Central memory CD8-positive, alpha-beta T cell (primary cell): Measurements from ENCODE around the gene OPCML.
"Not testable (repeated sequence)": the region's sequence is repeated elsewhere in the genome, so short reads cannot be mapped to it uniquely, and the experiment has no call there.

Source experiments
- ATAC-seq: fragments of 150-1000 bp; cut with Tn5 transposase; replicated peaks from 2 replicates; pipeline ENCODE4 v1.10.0; 2022; ENCODE audit warnings: mild to moderate bottlenecking, moderate FRiP score, moderate number of reproducible peaks; ENCODE audit not compliant: poor library complexity, severe bottlenecking; ENCODE audit errors: extremely low read depth
- DNase-seq, 2 donors: peaks; one replicate each; pipeline ENCODE4 v3.0.0; 2021; ENCODE audit warnings: low spot score in 2 of 2
- H3K27ac Mint-ChIP-seq: one replicate; pipeline ENCODE4 v1.8.0; 2022; ENCODE audit warnings: low read depth, mild to moderate bottlenecking, moderate library complexity, mixed read lengths
- H3K27me3 Mint-ChIP-seq: one replicate; pipeline ENCODE4 v1.8.0; 2022; ENCODE audit warnings: mixed read lengths
- H3K36me3 Mint-ChIP-seq: one replicate; pipeline ENCODE4 v1.8.0; 2022; ENCODE audit warnings: mild to moderate bottlenecking, moderate library complexity, mixed read lengths; ENCODE audit not compliant: insufficient read depth
- H3K4me1 Mint-ChIP-seq: one replicate; pipeline ENCODE4 v1.8.0; 2022; ENCODE audit warnings: mixed read lengths
- H3K4me3 Mint-ChIP-seq: one replicate; pipeline ENCODE4 v1.8.0; 2022; ENCODE audit warnings: mild to moderate bottlenecking, moderate library complexity, mixed read lengths
- H3K9me3 Mint-ChIP-seq: one replicate; pipeline ENCODE4 v1.8.0; 2022; ENCODE audit warnings: mixed read lengths

Gene OPCML

GRCh38 chr11:132410383-132410782 lies 1121.9 kb downstream of the OPCML start:
- Mint-ChIP-seq H3K27ac (no peak overlapping the region), H3K27me3 (peaks cover 11% of the 10 kb centered on the region), H3K4me3 (no peak overlapping the region), H3K4me1 (no peaks in the 10 kb centered on the region), H3K36me3 (no peaks in the 10 kb centered on the region), H3K9me3 (peaks cover 7% of the 10 kb centered on the region)
- ATAC-seq (no peak), DNase-seq (no peak)

- Mint-ChIP-seq H3K36me3 (no peaks in the 10 kb centered on the region), H3K27me3 (peaks cover 11% of the 10 kb centered on the region), H3K9me3 (peaks cover 7% of the 10 kb centered on the region), H3K4me1 (no peaks in the 10 kb centered on the region), H3K4me3 (no peak overlapping the region), H3K27ac (no peak overlapping the region)
- no peak for DNase-seq
- ATAC-seq: no peak
Measured at GRCh38 chr11:132409573-132410355, 1122.5 kb downstream of the OPCML start.

GRCh38 chr11:132408877-132409276 lies 1123.4 kb downstream of the OPCML start:
- H3K4me1 Mint-ChIP-seq: no peaks in the 10 kb centered on the region
- peaks cover 7% of the 10 kb centered on the region for H3K9me3 Mint-ChIP-seq
- H3K27me3 Mint-ChIP-seq: peaks cover 11% of the 10 kb centered on the region
- no peak for DNase-seq
- no peak overlapping the region for H3K27ac Mint-ChIP-seq
- H3K4me3 Mint-ChIP-seq: no peak overlapping the region
- no peaks in the 10 kb centered on the region for H3K36me3 Mint-ChIP-seq
- ATAC-seq: no peak

GRCh38 chr11:132405728-132406127 lies 1126.6 kb downstream of the OPCML start:
- no peak overlapping the region for H3K4me3 Mint-ChIP-seq
- H3K36me3 Mint-ChIP-seq: no peaks in the 10 kb centered on the region
- no peak overlapping the region for H3K27ac Mint-ChIP-seq
- H3K27me3 Mint-ChIP-seq: peaks cover 5% of the 10 kb centered on the region
- H3K4me1 Mint-ChIP-seq: no peaks in the 10 kb centered on the region
- H3K9me3 Mint-ChIP-seq: peaks cover 1% of the 10 kb centered on the region
- DNase-seq (no peak), ATAC-seq (no peak)

- no peak for DNase-seq
- no peaks in the 10 kb centered on the region for H3K27me3 Mint-ChIP-seq
- peaks cover 14% of the 10 kb centered on the region for H3K9me3 Mint-ChIP-seq
- no peak for ATAC-seq
- H3K4me1 Mint-ChIP-seq: no peaks in the 10 kb centered on the region
- H3K4me3 Mint-ChIP-seq: no peak overlapping the region
- H3K36me3 Mint-ChIP-seq: no peaks in the 10 kb centered on the region
- no peak overlapping the region for H3K27ac Mint-ChIP-seq
Measured at GRCh38 chr11:132402071-132402684, 1130.1 kb downstream of the OPCML start.

- Mint-ChIP-seq H3K27me3 (no peaks in the 10 kb centered on the region), H3K4me3 (no peak overlapping the region), H3K27ac (no peak overlapping the region), H3K9me3 (peaks cover 28% of the 10 kb centered on the region), H3K4me1 (no peaks in the 10 kb centered on the region), H3K36me3 (no peaks in the 10 kb centered on the region)
- DNase-seq (no peak), ATAC-seq (no peak)
Measured at GRCh38 chr11:132396318-132396717, 1136.0 kb downstream of the OPCML start.

GRCh38 chr11:132395434-132395833 lies 1136.9 kb downstream of the OPCML start:
- peaks cover 31% of the 10 kb centered on the region for H3K9me3 Mint-ChIP-seq
- DNase-seq (no peak), ATAC-seq (no peak)
- H3K27me3 Mint-ChIP-seq: no peaks in the 10 kb centered on the region
- no peak overlapping the region for H3K27ac Mint-ChIP-seq
- no peaks in the 10 kb centered on the region for H3K4me1 Mint-ChIP-seq
- no peaks in the 10 kb centered on the region for H3K36me3 Mint-ChIP-seq
- H3K4me3 Mint-ChIP-seq: no peak overlapping the region

GRCh38 chr11:132379540-132379939 lies 1152.8 kb downstream of the OPCML start:
- Mint-ChIP-seq H3K9me3 (peaks cover 10% of the 10 kb centered on the region), H3K27ac (no peak overlapping the region), H3K36me3 (no peaks in the 10 kb centered on the region), H3K4me3 (no peak overlapping the region), H3K4me1 (no peaks in the 10 kb centered on the region), H3K27me3 (no peaks in the 10 kb centered on the region)
- no peak for DNase-seq
- ATAC-seq: no peak

- H3K4me1 Mint-ChIP-seq: no peaks in the 10 kb centered on the region
- H3K36me3 Mint-ChIP-seq: no peaks in the 10 kb centered on the region
- no peak overlapping the region for H3K4me3 Mint-ChIP-seq
- H3K27me3 Mint-ChIP-seq: no peaks in the 10 kb centered on the region
- H3K9me3 Mint-ChIP-seq: peaks cover 9% of the 10 kb centered on the region
- DNase-seq (no peak), ATAC-seq (no peak)
- no peak overlapping the region for H3K27ac Mint-ChIP-seq
Measured at GRCh38 chr11:132373405-132374143, 1158.7 kb downstream of the OPCML start.

- H3K27ac Mint-ChIP-seq, H3K4me3 Mint-ChIP-seq, H3K27me3 Mint-ChIP-seq, DNase-seq, H3K9me3 Mint-ChIP-seq, H3K4me1 Mint-ChIP-seq, H3K36me3 Mint-ChIP-seq, ATAC-seq: not testable (repeated sequence)
Measured at GRCh38 chr11:132370114-132370513, 1162.2 kb downstream of the OPCML start.

GRCh38 chr11:132367293-132367692 lies 1165.0 kb downstream of the OPCML start:
- Mint-ChIP-seq H3K36me3 (no peaks in the 10 kb centered on the region), H3K4me1 (no peaks in the 10 kb centered on the region), H3K27ac (no peak overlapping the region), H3K4me3 (no peak overlapping the region), H3K27me3 (no peaks in the 10 kb centered on the region), H3K9me3 (peaks cover 11% of the 10 kb centered on the region)
- DNase-seq (no peak), ATAC-seq (no peak)

- Mint-ChIP-seq H3K27me3 (no peaks in the 10 kb centered on the region), H3K4me1 (no peaks in the 10 kb centered on the region), H3K27ac (no peak overlapping the region), H3K36me3 (no peaks in the 10 kb centered on the region), H3K9me3 (peaks cover 11% of the 10 kb centered on the region), H3K4me3 (no peak overlapping the region)
- ATAC-seq: no peak
- no peak for DNase-seq
Measured at GRCh38 chr11:132365650-132366049, 1166.7 kb downstream of the OPCML start.
